Fibroblast of lung (primary cell): ENCODE data around the gene PWP1. TPM values are rescaled to one million over a fixed set of nuclear protein-coding genes. Genes with fewer than 3 reads are reported as not detected.
A peak's percentile ranks its signal among the peaks of the same experiment; 100 is the strongest.
"Not testable (repeated sequence)": the region's sequence is repeated elsewhere in the genome, so short reads cannot be mapped to it uniquely, and the experiment has no call there.

Experiments
- DNase-seq, 2 donors: peaks; one replicate each; pipeline versions ENCODE4 v3.0.0 to v3.0.0-alpha.2; 2010; ENCODE audit warnings: low read depth in 2 of 2
- H2AFZ ChIP-seq: 2 replicates; pipeline ENCODE4 v1.5.1; 2012; ENCODE audit warnings: low read length, control low read depth, inconsistent platforms
- H3K27ac ChIP-seq: 2 replicates; pipeline ENCODE4 v1.5.1; 2011; ENCODE audit warnings: low read length, control low read depth; ENCODE audit not compliant: insufficient read depth
- H3K27me3 ChIP-seq: 2 replicates; pipeline ENCODE4 v1.5.1; 2011; ENCODE audit warnings: mild to moderate bottlenecking, low read length; ENCODE audit not compliant: control insufficient read depth, insufficient read depth
- H3K36me3 ChIP-seq: 2 replicates; pipeline ENCODE4 v1.5.1; 2011; ENCODE audit warnings: low read length; ENCODE audit not compliant: control insufficient read depth, insufficient read depth
- H3K4me1 ChIP-seq: 2 replicates; pipeline ENCODE4 v1.5.1; 2011; ENCODE audit warnings: low read length; ENCODE audit not compliant: control insufficient read depth, insufficient read depth; ENCODE audit errors: extremely low read depth
- H3K4me2 ChIP-seq: 2 replicates; pipeline ENCODE4 v1.5.1; 2011; ENCODE audit warnings: low read length, control low read depth; ENCODE audit not compliant: insufficient read depth; ENCODE audit errors: extremely low read depth
- H3K4me3 ChIP-seq, 4 experiments: fragments of 200-600 bp in 1 of 4; sonication (generic) in 1 of 4; replicated peaks in 1 of 4; 2 replicates each; pipeline ENCODE4 v1.5.1; 2011 to 2016; ENCODE audit warnings: low read length in 4 of 4, low read depth in 3 of 4, mild to moderate bottlenecking in 3 of 4, control low read depth in 2 of 4, inconsistent platforms in 1 of 4, mixed read lengths in 1 of 4; ENCODE audit not compliant: insufficient read depth in 1 of 4; ENCODE audit errors: control extremely low read depth in 1 of 4
- H3K79me2 ChIP-seq: 2 replicates; pipeline ENCODE4 v1.5.1; 2012; ENCODE audit warnings: mild to moderate bottlenecking, low read length, inconsistent platforms; ENCODE audit not compliant: control insufficient read depth, insufficient read depth
- H3K9ac ChIP-seq: 2 replicates; pipeline ENCODE4 v1.5.1; 2011; ENCODE audit warnings: mild to moderate bottlenecking, low read length, control low read depth; ENCODE audit not compliant: insufficient read depth
- H3K9me3 ChIP-seq: 2 replicates; pipeline ENCODE4 v1.5.1; 2012; ENCODE audit warnings: low read depth, low read length; ENCODE audit not compliant: control insufficient read depth, insufficient read depth
- H4K20me1 ChIP-seq: 2 replicates; pipeline ENCODE4 v1.5.1; 2011; ENCODE audit warnings: low read length; ENCODE audit not compliant: control insufficient read depth, insufficient read depth; ENCODE audit errors: extremely low read depth
- EZH2 ChIP-seq: IDR thresholded peaks from 2 replicates; pipeline ENCODE4 v1.5.1; 2012; ENCODE audit warnings: low read length, control low read depth, mild to moderate bottlenecking; ENCODE audit errors: missing control alignments
- polyA plus RNA-seq, 2 donors: library from polyadenylated mRNA; depleted of rRNA in 1 of 2; stranded (reverse) in 1 of 2; unstranded in 1 of 2; fragments of >200 nt; gene quantifications; 2 replicates each; pipeline ENCODE4 v1.2.1, GENCODE V29; 2011 to 2012; ENCODE audit warnings: missing spikeins in 1 of 2
- total RNA-seq: library from RNA; depleted of rRNA; stranded (reverse); fragments of >200 nt; gene quantifications from 2 replicates; pipeline ENCODE4 v1.2.1, GENCODE V29; 2014
- TF ChIP-seq, protein P1 (sequence below), 2 donors: IDR thresholded peaks in 1 of 2; conservative IDR thresholded peaks in 1 of 2; 1 replicate in 1 of 2; 2 replicates in 1 of 2; pipeline ENCODE4 v1.5.1; 2011 to 2012; ENCODE audit warnings: low read length in 2 of 2, control low read depth in 1 of 2, inconsistent platforms in 1 of 2, low read depth in 1 of 2, mild to moderate bottlenecking in 1 of 2

The PWP1 gene
- total and polyA plus RNA-seq, 2 donors (not counting 1 experiment from before 2014, with no cell fraction given): 42.3 to 218 TPM

GRCh38 chr12:107695772-107696171 is 10.2 kb downstream of the PWP1 start:
- H3K27me3 ChIP-seq, H3K9ac ChIP-seq, H3K4me2 ChIP-seq, H3K79me2 ChIP-seq, H3K4me3 ChIP-seq, H3K9me3 ChIP-seq, H4K20me1 ChIP-seq, H3K27ac ChIP-seq, H3K4me1 ChIP-seq, H2AFZ ChIP-seq: not testable (repeated sequence)
- peaks cover 18% of the 10 kb centered on the region for H3K36me3 ChIP-seq
- TF ChIP-seq, protein P1, sequence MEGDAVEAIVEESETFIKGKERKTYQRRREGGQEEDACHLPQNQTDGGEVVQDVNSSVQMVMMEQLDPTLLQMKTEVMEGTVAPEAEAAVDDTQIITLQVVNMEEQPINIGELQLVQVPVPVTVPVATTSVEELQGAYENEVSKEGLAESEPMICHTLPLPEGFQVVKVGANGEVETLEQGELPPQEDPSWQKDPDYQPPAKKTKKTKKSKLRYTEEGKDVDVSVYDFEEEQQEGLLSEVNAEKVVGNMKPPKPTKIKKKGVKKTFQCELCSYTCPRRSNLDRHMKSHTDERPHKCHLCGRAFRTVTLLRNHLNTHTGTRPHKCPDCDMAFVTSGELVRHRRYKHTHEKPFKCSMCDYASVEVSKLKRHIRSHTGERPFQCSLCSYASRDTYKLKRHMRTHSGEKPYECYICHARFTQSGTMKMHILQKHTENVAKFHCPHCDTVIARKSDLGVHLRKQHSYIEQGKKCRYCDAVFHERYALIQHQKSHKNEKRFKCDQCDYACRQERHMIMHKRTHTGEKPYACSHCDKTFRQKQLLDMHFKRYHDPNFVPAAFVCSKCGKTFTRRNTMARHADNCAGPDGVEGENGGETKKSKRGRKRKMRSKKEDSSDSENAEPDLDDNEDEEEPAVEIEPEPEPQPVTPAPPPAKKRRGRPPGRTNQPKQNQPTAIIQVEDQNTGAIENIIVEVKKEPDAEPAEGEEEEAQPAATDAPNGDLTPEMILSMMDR (conservative IDR thresholded peaks at IDR 0.05 in 1 of 2, IDR thresholded peaks at IDR 0.05 in 1 of 2; ENCODE audit: low read depth in 1 of 2, low read length in 2 of 2): peak in 1 of 2 donors; percentile 43
- peak; percentile 24 to 33 for DNase-seq

DNA sequence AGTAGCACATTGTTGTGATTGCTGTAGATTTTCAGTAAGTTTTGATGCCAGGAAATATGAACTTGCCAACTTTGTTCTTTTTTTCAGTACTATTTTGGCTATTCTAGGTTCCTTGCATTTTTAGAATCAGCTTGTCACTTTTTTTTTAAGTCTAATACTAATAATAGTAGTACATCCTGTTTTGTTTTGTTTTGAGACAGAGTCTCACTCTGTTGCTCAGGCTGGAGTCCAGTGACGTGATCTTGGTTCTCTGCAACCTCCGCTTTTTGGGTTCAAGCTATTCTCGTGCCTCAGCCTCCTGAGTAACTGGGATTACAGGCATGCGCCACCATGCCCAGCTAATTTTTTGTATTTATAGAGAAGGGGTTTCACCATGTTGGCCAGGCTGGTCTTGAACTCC is 16.5 kb downstream of the PWP1 start:
- H2AFZ ChIP-seq: no peak overlapping the region
- no peak for DNase-seq
- H3K9ac ChIP-seq: no peak overlapping the region
- no peaks in the 10 kb centered on the region for H3K27me3 ChIP-seq
- H3K4me1 ChIP-seq: no peaks in the 10 kb centered on the region
- no peaks in the 10 kb centered on the region for H3K9me3 ChIP-seq
- TF ChIP-seq EZH2: no peak
- TF ChIP-seq, protein P1 (conservative IDR thresholded peaks at IDR 0.05 in 1 of 2, IDR thresholded peaks at IDR 0.05 in 1 of 2; ENCODE audit: low read depth in 1 of 2, low read length in 2 of 2): no peak
- H3K4me2 ChIP-seq: no peak overlapping the region
- peaks cover 12% of the 10 kb centered on the region for H3K36me3 ChIP-seq
- no peaks in the 10 kb centered on the region for H4K20me1 ChIP-seq
- no peak overlapping the region for H3K27ac ChIP-seq
- no peak overlapping the region for H3K4me3 ChIP-seq
- H3K79me2 ChIP-seq: no peaks in the 10 kb centered on the region

- no peak overlapping the region for H2AFZ ChIP-seq
- H3K27ac ChIP-seq: no peak overlapping the region
- peaks cover 11% of the 10 kb centered on the region for H3K36me3 ChIP-seq
- H3K4me2 ChIP-seq: no peak overlapping the region
- H3K79me2 ChIP-seq: no peaks in the 10 kb centered on the region
- no peak overlapping the region for H3K9ac ChIP-seq
- H3K9me3 ChIP-seq: no peaks in the 10 kb centered on the region
- H4K20me1 ChIP-seq: no peaks in the 10 kb centered on the region
- no peaks in the 10 kb centered on the region for H3K4me1 ChIP-seq
- H3K4me3 ChIP-seq: no peak overlapping the region
- DNase-seq: no peak
- no peaks in the 10 kb centered on the region for H3K27me3 ChIP-seq
- no peak for TF ChIP-seq EZH2
- TF ChIP-seq, protein P1 (conservative IDR thresholded peaks at IDR 0.05 in 1 of 2, IDR thresholded peaks at IDR 0.05 in 1 of 2; ENCODE audit: low read depth in 1 of 2, low read length in 2 of 2): no peak
Measured at GRCh38 chr12:107704041-107704440, 18.4 kb downstream of the PWP1 start.

DNA sequence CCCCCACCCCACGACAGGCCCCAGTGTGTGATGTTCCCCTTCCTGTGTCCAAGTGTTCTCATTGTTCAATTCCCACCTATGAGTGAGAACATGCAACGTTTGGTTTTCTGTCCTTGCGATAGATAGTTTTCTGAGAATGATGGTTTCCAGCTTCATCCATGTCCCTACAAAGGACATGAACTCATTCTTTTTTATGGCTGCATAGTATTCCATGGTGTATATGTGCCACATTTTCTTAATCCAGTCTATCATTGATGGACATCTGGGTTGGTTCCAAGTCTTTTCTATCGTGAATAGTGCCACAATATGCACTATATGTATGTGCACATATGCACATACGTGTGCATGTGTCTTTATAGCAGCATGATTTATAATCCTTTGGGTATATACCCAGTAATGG is 19.9 kb downstream of the PWP1 start:
- H2AFZ ChIP-seq, H3K79me2 ChIP-seq, H3K4me1 ChIP-seq, H4K20me1 ChIP-seq, H3K9ac ChIP-seq, H3K27me3 ChIP-seq, H3K27ac ChIP-seq, H3K4me2 ChIP-seq, DNase-seq, H3K4me3 ChIP-seq, H3K9me3 ChIP-seq: not testable (repeated sequence)
- H3K36me3 ChIP-seq: peaks cover 12% of the 10 kb centered on the region
